HepG2 (cell line): ENCODE data around the gene SCYGR4. TPM values are rescaled to one million over a fixed set of nuclear protein-coding genes. Genes with fewer than 3 reads are reported as not detected.

Experiments used
- ATAC-seq: fragments of 200-7000 bp; cut with Tn5 transposase; 3 replicates; pipeline ENCODE4 v1.9.1; 2020; ENCODE audit warnings: mild to moderate bottlenecking, moderate library complexity
- BruUV-seq: library from RNA; stranded (reverse); fragments of 400-500 nt; replicated peaks from 2 replicates; lab custom pipeline; 2021; lab: Mats Ljungman, UMichigan
- CTCF ChIA-PET: fragments of 300-600 bp; formaldehyde crosslinking; extraction: SDS; loops from one replicate; lab custom pipeline; 2021; ENCODE audit warnings: low total read pairs, inconsistent platforms, low intra/inter-chr PET ratio; lab: Yijun Ruan, JAX
- POLR2A ChIA-PET: fragments of 350-600 bp; sonication (Branson Sonifier 250); formaldehyde crosslinking; loops from one replicate; lab custom pipeline; 2020; ENCODE audit warnings: antibody characterized with exemption, inconsistent platforms; lab: Yijun Ruan, JAX
- DNase-seq: peaks from one replicate; pipeline ENCODE4 v3.0.0-alpha.2; 2015; ENCODE audit warnings: low spot score
- FAIRE-seq: peaks from 3 replicates; lab custom pipeline; 2011; peaks lifted over from hg19 to GRCh38; lab: Jason Lieb, UNC
- H2AFZ ChIP-seq: one replicate; pipeline ENCODE4 v1.6.1; 2011; ENCODE audit warnings: low read length, inconsistent platforms
- H3K27ac ChIP-seq: fragments of 300-600 bp; 3 replicates; pipeline ENCODE4 v1.8.0; 2011; ENCODE audit warnings: mixed run types, mild to moderate bottlenecking, mixed read lengths, low read length, inconsistent platforms; ENCODE audit not compliant: insufficient read depth; ENCODE audit errors: extremely low read length
- H3K27me3 ChIP-seq, 2 experiments: fragments of 200-600 bp in 1 of 2; 2 replicates in 1 of 2; 3 replicates in 1 of 2; pipeline versions ENCODE4 v1.6.0 to v1.8.0; 2011; ENCODE audit warnings: low read length in 2 of 2, mild to moderate bottlenecking in 2 of 2, moderate library complexity in 2 of 2, inconsistent platforms in 1 of 2; ENCODE audit not compliant: insufficient read depth in 2 of 2, control insufficient read depth in 1 of 2
- H3K36me3 ChIP-seq, 2 experiments: fragments of 200-600 bp in 1 of 2; replicated peaks in 1 of 2; 2 replicates in 1 of 2; 3 replicates in 1 of 2; pipeline versions ENCODE4 v1.5.1 to v1.8.0; 2011; ENCODE audit warnings: low read length in 2 of 2, inconsistent platforms in 1 of 2; ENCODE audit not compliant: insufficient read depth in 2 of 2, control insufficient read depth in 1 of 2
- H3K4me1 ChIP-seq: 2 replicates; pipeline ENCODE4 v1.5.1; 2012; ENCODE audit warnings: low read length, inconsistent platforms; ENCODE audit not compliant: insufficient read depth
- H3K4me2 ChIP-seq: 2 replicates; pipeline ENCODE4 v1.6.0; 2011; ENCODE audit warnings: low read depth, low read length, inconsistent platforms
- H3K4me3 ChIP-seq, 3 experiments: fragments of 200-600 bp in 1 of 3; sonication (generic), shearing (Covaris generic) in 1 of 3; replicated peaks in 1 of 3; 2 replicates each; pipeline ENCODE4 v1.5.1; 2011 to 2016; ENCODE audit warnings: low read length in 3 of 3, inconsistent platforms in 2 of 3, low read depth in 2 of 3, mild to moderate bottlenecking in 2 of 3, control low read depth in 1 of 3, mixed read lengths in 1 of 3; ENCODE audit not compliant: insufficient read depth in 1 of 3
- H3K79me2 ChIP-seq: one replicate; pipeline ENCODE4 v1.6.1; 2011; ENCODE audit warnings: low read length, inconsistent platforms; ENCODE audit not compliant: insufficient read depth
- H3K9ac ChIP-seq: 2 replicates; pipeline ENCODE4 v1.6.0; 2011; ENCODE audit warnings: mild to moderate bottlenecking, low read depth, low read length, inconsistent platforms; ENCODE audit not compliant: insufficient read depth
- H3K9me3 ChIP-seq: 2 replicates; pipeline ENCODE4 v1.5.1; 2012; ENCODE audit warnings: mild to moderate bottlenecking, low read length
- H4K20me1 ChIP-seq: 2 replicates; pipeline ENCODE4 v1.6.0; 2011; ENCODE audit warnings: inconsistent platforms, mild to moderate bottlenecking, low read length, moderate library complexity; ENCODE audit not compliant: insufficient read depth
- GZF1 ChIP-seq: sonication (generic); formaldehyde crosslinking; IDR thresholded peaks from 2 replicates; pipeline ENCODE4 v1.5.1; 2020; ENCODE audit warnings: mild to moderate bottlenecking, missing genetic modification reagents
- KDM2A ChIP-seq: sonication (generic); formaldehyde crosslinking; IDR thresholded peaks from 2 replicates; pipeline ENCODE4 v1.4.0; 2020; ENCODE audit warnings: low read depth, missing genetic modification reagents, borderline replicate concordance
- KDM5B ChIP-seq: sonication (generic); formaldehyde crosslinking; IDR thresholded peaks from 2 replicates; pipeline ENCODE4 v1.4.0; 2020; ENCODE audit warnings: missing genetic modification reagents, mild to moderate bottlenecking, borderline replicate concordance
- NR2F1 ChIP-seq, 2 experiments: fragments of 450-650 bp in 1 of 2; formaldehyde crosslinking in 1 of 2; IDR thresholded peaks; 2 replicates each; pipeline versions ENCODE4 v1.5.0 to v1.6.1; 2016 to 2020; ENCODE audit warnings: mild to moderate bottlenecking in 1 of 2, missing compliant biosample characterization in 1 of 2, missing genetic modification reagents in 1 of 2, moderate library complexity in 1 of 2
- RBFOX2 ChIP-seq: fragments of 200-400 bp; formaldehyde crosslinking; IDR thresholded peaks from 2 replicates; pipeline ENCODE4 v1.6.1; 2017; ENCODE audit warnings: low read depth, mild to moderate bottlenecking, low read length
- SMYD3 ChIP-seq: sonication (generic); formaldehyde crosslinking; IDR thresholded peaks from 2 replicates; pipeline ENCODE4 v1.8.1; 2023; ENCODE audit warnings: mild to moderate bottlenecking, missing genetic modification reagents
- ZFP90 ChIP-seq: sonication (generic); formaldehyde crosslinking; IDR thresholded peaks from 2 replicates; pipeline ENCODE4 v1.8.0; 2022; ENCODE audit warnings: missing genetic modification reagents, mild to moderate bottlenecking, inconsistent platforms, borderline replicate concordance
- ZKSCAN8 ChIP-seq: IDR thresholded peaks from 2 replicates; pipeline ENCODE4 v1.6.1; 2016; ENCODE audit warnings: borderline replicate concordance, missing genetic modification reagents, missing compliant biosample characterization
- ZNF572 ChIP-seq: sonication (generic); formaldehyde crosslinking; IDR thresholded peaks from 2 replicates; pipeline ENCODE4 v1.5.1; 2020; ENCODE audit warnings: mild to moderate bottlenecking, missing genetic modification reagents
- ZNF737 ChIP-seq: sonication (generic); formaldehyde crosslinking; IDR thresholded peaks from 2 replicates; pipeline ENCODE4 v1.5.0; 2020; ENCODE audit warnings: missing genetic modification reagents, mild to moderate bottlenecking, borderline replicate concordance
- in situ Hi-C: cut with HindIII; loops from 2 replicates; pipeline ENCODE4 v1.10.0; 2017; ENCODE audit warnings: low pct_unique_long_range_greater_than_20kb; ENCODE audit not compliant: extremely low pct_ligation_motif_present
- intact Hi-C: fragments of 100-400 bp; cut with micrococcal nuclease; formaldehyde crosslinking; loops from one replicate; pipeline ENCODE4 v1.10.0; 2022; ENCODE audit not compliant: unreplicated experiment
- polyA plus RNA-seq, 8 experiments: library from polyadenylated mRNA; depleted of rRNA in 3 of 8; stranded (reverse) in 7 of 8; unstranded in 1 of 8; fragments of >200 nt; fragmentation: Illumina TruSeq in 4 of 8; extraction: Trizol in 4 of 8; gene quantifications; 2 replicates each; pipeline versions ENCODE4 v1.2.1 to v1.2.3, GENCODE V29; 2011 to 2016; ENCODE audit warnings: low read depth in 4 of 8, missing spikeins in 1 of 8, mixed read lengths in 1 of 8; ENCODE audit not compliant: insufficient read depth in 1 of 8
- total RNA-seq, 5 experiments: library from RNA; depleted of rRNA; stranded (reverse); fragments of >200 nt; fragmentation: Illumina TruSeq; extraction: Trizol; gene quantifications; 2 replicates each; pipeline ENCODE4 v1.2.3, GENCODE V29; 2016; ENCODE audit warnings: low read depth in 1 of 5
- TF ChIP-seq, protein P1 (sequence below): sonication (generic); formaldehyde crosslinking; conservative IDR thresholded peaks from 2 replicates; pipeline ENCODE4 v1.4.0; 2020; ENCODE audit warnings: missing genetic modification reagents
- TF ChIP-seq, protein P2 (sequence below): sonication (generic); formaldehyde crosslinking; IDR thresholded peaks from 2 replicates; pipeline ENCODE4 v1.5.0; 2020; ENCODE audit warnings: missing genetic modification reagents

SCYGR4 gene
- total and polyA plus RNA-seq, 2 of the 13 experiments (the other 11 are each of a cell fraction or from before 2014, with no cell fraction given) = not detected

DNA sequence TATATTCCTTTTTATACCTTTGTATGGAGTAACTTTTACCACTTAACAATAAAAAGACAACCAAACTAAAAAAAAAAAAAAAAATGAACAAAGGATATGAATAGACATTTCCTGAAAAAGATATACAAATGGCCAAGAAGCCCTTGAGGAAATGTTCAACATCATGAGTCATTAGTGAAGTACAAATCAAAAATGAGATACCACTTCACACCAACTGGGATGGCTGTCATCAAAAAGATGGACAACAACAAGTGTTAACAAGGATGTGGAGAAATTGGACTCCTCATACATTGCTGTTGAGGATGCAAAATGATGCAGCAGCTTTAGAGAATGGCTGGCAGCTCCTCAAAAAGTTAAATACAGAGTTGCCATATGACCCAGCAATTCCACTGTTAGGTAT is 41.2 kb upstream of the SCYGR4 start:
- H3K4me1 ChIP-seq = peaks cover 16% of the 10 kb centered on the region
- CTCF ChIA-PET = no interaction called here
- TF ChIP-seq KDM5B (CRISPR knock-in tag) = no peak
- TF ChIP-seq ZKSCAN8 = no peak
- no peak for TF ChIP-seq KDM2A (CRISPR knock-in tag)
- TF ChIP-seq ZNF572 (CRISPR knock-in tag) = no peak
- TF ChIP-seq ZFP90 (CRISPR knock-in tag) = no peak
- TF ChIP-seq SMYD3 (CRISPR knock-in tag) = no peak
- TF ChIP-seq GZF1 = no peak
- TF ChIP-seq, protein P1, sequence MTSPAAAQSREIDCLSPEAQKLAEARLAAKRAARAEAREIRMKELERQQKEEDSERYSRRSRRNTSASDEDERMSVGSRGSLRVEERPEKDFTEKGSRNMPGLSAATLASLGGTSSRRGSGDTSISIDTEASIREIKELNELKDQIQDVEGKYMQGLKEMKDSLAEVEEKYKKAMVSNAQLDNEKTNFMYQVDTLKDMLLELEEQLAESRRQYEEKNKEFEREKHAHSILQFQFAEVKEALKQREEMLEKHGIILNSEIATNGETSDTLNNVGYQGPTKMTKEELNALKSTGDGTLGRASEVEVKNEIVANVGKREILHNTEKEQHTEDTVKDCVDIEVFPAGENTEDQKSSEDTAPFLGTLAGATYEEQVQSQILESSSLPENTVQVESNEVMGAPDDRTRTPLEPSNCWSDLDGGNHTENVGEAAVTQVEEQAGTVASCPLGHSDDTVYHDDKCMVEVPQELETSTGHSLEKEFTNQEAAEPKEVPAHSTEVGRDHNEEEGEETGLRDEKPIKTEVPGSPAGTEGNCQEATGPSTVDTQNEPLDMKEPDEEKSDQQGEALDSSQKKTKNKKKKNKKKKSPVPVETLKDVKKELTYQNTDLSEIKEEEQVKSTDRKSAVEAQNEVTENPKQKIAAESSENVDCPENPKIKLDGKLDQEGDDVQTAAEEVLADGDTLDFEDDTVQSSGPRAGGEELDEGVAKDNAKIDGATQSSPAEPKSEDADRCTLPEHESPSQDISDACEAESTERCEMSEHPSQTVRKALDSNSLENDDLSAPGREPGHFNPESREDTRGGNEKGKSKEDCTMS (CRISPR knock-in tag) = no peak
- TF ChIP-seq, protein P2, sequence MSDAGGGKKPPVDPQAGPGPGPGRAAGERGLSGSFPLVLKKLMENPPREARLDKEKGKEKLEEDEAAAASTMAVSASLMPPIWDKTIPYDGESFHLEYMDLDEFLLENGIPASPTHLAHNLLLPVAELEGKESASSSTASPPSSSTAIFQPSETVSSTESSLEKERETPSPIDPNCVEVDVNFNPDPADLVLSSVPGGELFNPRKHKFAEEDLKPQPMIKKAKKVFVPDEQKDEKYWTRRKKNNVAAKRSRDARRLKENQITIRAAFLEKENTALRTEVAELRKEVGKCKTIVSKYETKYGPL (CRISPR knock-in tag) = no peak
- no peak for TF ChIP-seq RBFOX2
- TF ChIP-seq ZNF737 (CRISPR knock-in tag) = no peak
- no peak for TF ChIP-seq NR2F1 (CRISPR knock-in tag; IDR thresholded peaks at IDR 0.05)
- TF ChIP-seq, all 625 proteins: peak for 0
- Histone ChIP-seq H3K27ac (no peak overlapping the region), H4K20me1 (no peaks in the 10 kb centered on the region), H3K9ac (no peak overlapping the region), H3K27me3 (no peaks in the 10 kb centered on the region), H3K36me3 (no peaks in the 10 kb centered on the region), H3K79me2 (no peaks in the 10 kb centered on the region), H2AFZ (no peak overlapping the region), H3K9me3 (no peaks in the 10 kb centered on the region), H3K4me3 (no peak overlapping the region), H3K4me2 (no peak overlapping the region)
- no peak for ATAC-seq
- POLR2A ChIA-PET = no interaction called here
- DNase-seq = no peak
- in situ Hi-C loops = no loop called here
- intact Hi-C loops = no loop called here
- BruUV-seq = no TSS peak
- FAIRE-seq = no peak
